GM12878 (cell line): ENCODE measurements around the gene KISS1R.

Source experiments
- CBFB ChIP-seq: IDR thresholded peaks from 2 replicates; pipeline ENCODE4 v1.6.1; 2016; ENCODE audit warnings: antibody characterized with exemption, low read depth
- CEBPB ChIP-seq, 2 experiments: fragments of 150-350 bp in 1 of 2; IDR thresholded peaks; 2 replicates each; pipeline ENCODE4 v1.6.1; 2012 to 2014; ENCODE audit warnings: low read depth in 2 of 2, low read length in 2 of 2, borderline replicate concordance in 1 of 2, inconsistent platforms in 1 of 2
- CREB1 ChIP-seq: IDR thresholded peaks from 2 replicates; pipeline ENCODE4 v1.6.1; 2012; ENCODE audit warnings: low read depth, mild to moderate bottlenecking, inconsistent platforms
- EP300 ChIP-seq, 2 experiments: fragments of 150-350 bp in 1 of 2; IDR thresholded peaks; 2 replicates each; pipeline ENCODE4 v1.6.1; 2011 to 2012; ENCODE audit warnings: low read depth in 2 of 2, low read length in 2 of 2, borderline replicate concordance in 1 of 2, improper control_type of control experiment in 1 of 2, inconsistent platforms in 1 of 2; ENCODE audit not compliant: control insufficient read depth in 1 of 2
- EZH2 ChIP-seq: IDR thresholded peaks from 2 replicates; pipeline ENCODE4 v1.6.1; 2012; ENCODE audit warnings: low read depth, mild to moderate bottlenecking, control low read depth, inconsistent platforms, low read length, borderline replicate concordance; ENCODE audit not compliant: control insufficient read depth
- JUND ChIP-seq: IDR thresholded peaks from 2 replicates; pipeline ENCODE4 v1.6.1; 2012; ENCODE audit warnings: low read depth, mild to moderate bottlenecking, low read length, improper control_type of control experiment, moderate library complexity
- MYC ChIP-seq: IDR thresholded peaks from 2 replicates; pipeline ENCODE4 v1.6.1; 2011; ENCODE audit warnings: mild to moderate bottlenecking, low read length, moderate library complexity, inconsistent platforms; ENCODE audit not compliant: insufficient read depth, insufficient replicate concordance, insufficient read length, severe bottlenecking
- NFYB ChIP-seq: IDR thresholded peaks from 2 replicates; pipeline ENCODE4 v1.6.1; 2011; ENCODE audit warnings: low read depth, mild to moderate bottlenecking, low read length, improper control_type of control experiment, moderate library complexity; ENCODE audit not compliant: insufficient read depth
- NRF1 ChIP-seq: conservative IDR thresholded peaks from 2 replicates; pipeline ENCODE4 v1.6.1; 2011; ENCODE audit warnings: mild to moderate bottlenecking, low read depth, low read length, improper control_type of control experiment
- POLR2A ChIP-seq: IDR thresholded peaks from 2 replicates; pipeline ENCODE4 v1.6.1; 2011; ENCODE audit warnings: low read depth, mild to moderate bottlenecking, low read length
- POU2F2 ChIP-seq: IDR thresholded peaks from 3 replicates; pipeline ENCODE4 v1.6.1; 2011; ENCODE audit warnings: low read depth, mild to moderate bottlenecking, low read length, borderline replicate concordance
- SIX5 ChIP-seq: IDR thresholded peaks from 2 replicates; pipeline ENCODE4 v1.6.1; 2011; ENCODE audit warnings: mild to moderate bottlenecking, low read depth, low read length, moderate library complexity; ENCODE audit not compliant: severe bottlenecking
- ZBTB4 ChIP-seq: fragments of 450-650 bp; formaldehyde crosslinking; IDR thresholded peaks from 2 replicates; pipeline ENCODE4 v1.4.0; 2022; ENCODE audit warnings: mild to moderate bottlenecking, moderate library complexity
- TF ChIP-seq, protein P1 (sequence below), 3 experiments: IDR thresholded peaks in 2 of 3; conservative IDR thresholded peaks in 1 of 3; 2 replicates each; pipeline ENCODE4 v1.5.1; 2011; ENCODE audit warnings: low read depth in 3 of 3, low read length in 3 of 3, mild to moderate bottlenecking in 3 of 3, control low read depth in 2 of 3, moderate library complexity in 2 of 3, inconsistent platforms in 1 of 3, mixed read lengths in 1 of 3; ENCODE audit not compliant: control insufficient read depth in 2 of 3, insufficient read depth in 1 of 3; ENCODE audit errors: extremely low read depth in 1 of 3

GRCh38 chr19:925526-926322 lies 8.6 kb downstream of the KISS1R start, which contains the start of gene ARID3A:
- TF ChIP-seq EP300 (IDR thresholded peaks at IDR 0.05; ENCODE audit: borderline replicate concordance in 1 of 2, control insufficient read depth in 1 of 2, low read depth in 2 of 2, low read length in 2 of 2) (no peak), POLR2A (peak; percentile 80), MYC (no peak), SIX5 (no peak), EZH2 (no peak), POU2F2 (peak; percentile 54; the same call in 1 of the 3 replicates), ZBTB4 (CRISPR knock-in tag) (no peak), NRF1 (no peak), CBFB (no peak), JUND (no peak), NFYB (no peak), CEBPB (IDR thresholded peaks at IDR 0.05; ENCODE audit: borderline replicate concordance in 1 of 2, low read depth in 2 of 2, low read length in 2 of 2) (no peak), CREB1 (0 out of 2 replicates have a peak, but pooled peaks have one; percentile 9)
- TF ChIP-seq, protein P1, sequence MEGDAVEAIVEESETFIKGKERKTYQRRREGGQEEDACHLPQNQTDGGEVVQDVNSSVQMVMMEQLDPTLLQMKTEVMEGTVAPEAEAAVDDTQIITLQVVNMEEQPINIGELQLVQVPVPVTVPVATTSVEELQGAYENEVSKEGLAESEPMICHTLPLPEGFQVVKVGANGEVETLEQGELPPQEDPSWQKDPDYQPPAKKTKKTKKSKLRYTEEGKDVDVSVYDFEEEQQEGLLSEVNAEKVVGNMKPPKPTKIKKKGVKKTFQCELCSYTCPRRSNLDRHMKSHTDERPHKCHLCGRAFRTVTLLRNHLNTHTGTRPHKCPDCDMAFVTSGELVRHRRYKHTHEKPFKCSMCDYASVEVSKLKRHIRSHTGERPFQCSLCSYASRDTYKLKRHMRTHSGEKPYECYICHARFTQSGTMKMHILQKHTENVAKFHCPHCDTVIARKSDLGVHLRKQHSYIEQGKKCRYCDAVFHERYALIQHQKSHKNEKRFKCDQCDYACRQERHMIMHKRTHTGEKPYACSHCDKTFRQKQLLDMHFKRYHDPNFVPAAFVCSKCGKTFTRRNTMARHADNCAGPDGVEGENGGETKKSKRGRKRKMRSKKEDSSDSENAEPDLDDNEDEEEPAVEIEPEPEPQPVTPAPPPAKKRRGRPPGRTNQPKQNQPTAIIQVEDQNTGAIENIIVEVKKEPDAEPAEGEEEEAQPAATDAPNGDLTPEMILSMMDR (IDR thresholded peaks at IDR 0.05 in 2 of 3, conservative IDR thresholded peaks at IDR 0.05 in 1 of 3; ENCODE audit: control insufficient read depth in 2 of 3, extremely low read depth in 1 of 3, insufficient read depth in 1 of 3, low read depth in 3 of 3, low read length in 3 of 3), result no peak
